Skin epidermis (tissue), 12 donors: ENCODE data around the gene SFXN5.

ENCODE experiments used
- H3K27ac ChIP-seq, 21 experiments: fragments of 200-600 bp; sonication (generic) in 11 of 21; one replicate each; pipeline ENCODE4 v1.5.0; 2020; ENCODE audit warnings: mild to moderate bottlenecking in 3 of 21, inconsistent platforms in 2 of 21, moderate library complexity in 2 of 21
- H3K4me3 ChIP-seq, 7 experiments: fragments of 200-600 bp; sonication (generic) in 2 of 7; one replicate each; pipeline ENCODE4 v1.5.0; 2020; ENCODE audit warnings: inconsistent platforms in 2 of 7, mild to moderate bottlenecking in 2 of 7, moderate library complexity in 1 of 7

The SFXN5 gene

DNA sequence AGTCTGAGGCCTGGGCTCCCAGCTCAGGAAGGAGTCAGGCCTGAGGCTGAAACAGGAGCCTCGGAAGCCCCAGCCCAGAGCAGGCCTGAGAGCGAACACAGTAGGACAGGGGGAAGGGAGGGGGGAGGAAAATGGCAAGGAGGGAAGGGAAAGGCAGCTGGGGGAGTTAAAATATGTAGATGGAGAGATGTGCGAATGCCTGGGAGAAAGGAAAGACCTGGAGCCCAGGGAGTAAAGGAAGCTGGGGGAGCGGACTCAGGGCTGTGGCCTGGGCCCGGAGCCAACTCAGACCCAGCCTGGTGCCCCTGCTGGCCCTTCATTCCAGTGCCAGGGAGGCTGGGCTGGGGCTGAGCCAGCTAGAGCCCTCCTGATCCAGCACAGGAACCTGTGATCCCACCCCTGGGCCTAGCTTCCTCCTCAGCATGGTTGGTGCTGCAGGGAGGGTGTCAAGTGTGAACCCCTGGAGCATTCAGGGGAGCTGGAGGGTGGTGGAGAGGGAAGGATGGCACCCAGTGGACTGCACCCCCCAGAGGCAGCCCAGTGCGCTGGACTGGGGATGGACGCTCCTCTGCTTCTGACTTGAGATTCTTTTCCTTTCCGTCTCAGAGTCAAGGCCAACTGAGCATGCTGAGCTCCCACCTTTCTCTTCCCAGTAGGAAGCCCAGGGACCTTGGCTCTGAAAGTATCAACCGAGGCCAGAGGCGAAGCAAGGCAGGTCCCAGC lies 107.9 kb downstream of the SFXN5 start:
- H3K27ac ChIP-seq, result no peak overlapping the region

DNA sequence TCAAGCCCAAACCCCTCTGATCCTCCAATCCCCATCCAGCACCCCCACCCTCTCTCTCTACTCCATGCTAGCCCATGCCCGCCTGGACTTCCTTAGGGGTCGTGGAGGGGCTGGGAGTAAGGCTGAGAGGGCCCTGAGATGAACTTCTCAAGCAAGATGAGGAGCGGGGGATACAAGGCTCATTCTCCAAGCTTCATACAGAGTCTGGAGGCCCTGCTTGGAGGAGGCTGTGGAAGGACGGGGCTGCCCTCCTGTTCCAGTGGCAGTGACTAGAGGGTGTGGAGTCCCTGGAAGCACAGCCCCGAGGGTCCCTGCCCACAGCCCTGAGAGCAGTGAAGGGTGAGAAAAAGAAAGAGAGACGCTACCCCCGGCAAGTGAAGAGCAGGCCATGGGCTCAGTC lies 108.6 kb downstream of the SFXN5 start:
- Histone ChIP-seq H3K4me3 (no peak overlapping the region), H3K27ac (no peak overlapping the region)

More for the DNA sequence above, 107.9 kb downstream of the SFXN5 start:
- H3K4me3 ChIP-seq, result no peak overlapping the region

DNA sequence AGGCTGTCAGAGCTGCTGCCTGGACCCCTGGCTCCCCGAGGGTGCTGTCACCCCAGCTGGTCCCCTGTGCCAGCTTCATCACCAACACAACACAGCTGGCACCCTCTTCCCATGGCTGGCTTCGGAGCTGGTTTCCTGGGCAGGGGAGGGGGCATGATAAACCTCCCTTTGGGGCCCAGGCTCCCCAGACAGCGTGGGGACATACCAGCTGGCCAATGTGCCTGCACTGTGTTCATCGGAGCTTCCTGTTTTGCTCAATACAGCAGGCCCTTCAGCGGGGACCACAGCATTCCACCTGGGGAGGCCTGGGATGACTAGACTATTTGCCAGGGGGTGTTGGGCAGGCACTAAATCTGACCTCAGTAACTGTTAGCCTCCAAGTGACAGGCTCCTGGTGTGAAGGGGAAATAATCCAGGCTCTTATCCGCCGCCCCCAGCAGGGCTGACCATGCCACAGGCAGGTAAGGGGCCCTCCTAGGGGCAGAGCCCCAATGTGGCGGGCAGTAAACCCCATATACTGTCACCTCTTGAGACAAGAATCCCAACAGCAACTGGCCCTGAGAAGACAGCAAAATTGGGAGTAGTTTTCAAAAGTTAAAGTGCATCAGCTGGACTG lies 109.6 kb downstream of the SFXN5 start:
- no peak overlapping the region for H3K4me3 ChIP-seq
- H3K27ac ChIP-seq, result no peak overlapping the region

DNA sequence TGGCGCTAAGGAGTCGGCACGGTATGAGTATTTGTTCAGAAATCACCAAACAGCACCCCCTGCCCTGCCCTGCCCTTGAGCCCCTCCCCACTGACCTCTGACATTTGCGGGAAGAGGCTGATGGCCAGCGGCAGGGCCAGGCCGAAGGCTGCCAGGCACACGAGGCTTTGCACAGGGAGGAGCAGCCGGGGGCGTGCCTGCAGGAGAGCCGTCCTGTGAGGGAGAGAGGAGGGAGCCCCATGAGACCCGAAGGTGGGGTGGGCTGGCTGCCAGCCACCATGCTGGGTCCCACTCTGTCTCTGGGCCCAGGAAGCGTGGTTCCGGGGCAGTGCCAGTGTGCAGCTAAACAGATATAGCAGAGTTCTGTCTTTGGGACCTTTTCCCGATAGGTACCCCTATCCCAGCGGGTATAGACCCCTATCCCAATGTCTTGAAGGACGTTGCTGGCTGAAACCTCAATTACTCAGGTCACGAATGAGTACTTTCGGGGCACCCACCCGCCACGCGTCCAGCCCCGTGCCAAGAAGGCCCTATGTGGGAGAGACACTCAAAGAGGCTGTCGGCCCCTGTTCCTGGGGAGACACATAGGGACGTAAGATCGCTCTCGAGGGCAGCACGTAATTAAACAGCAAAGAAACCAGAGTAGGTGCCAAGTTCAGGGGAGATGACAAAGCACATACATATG lies 110.3 kb downstream of the SFXN5 start:
- H3K4me3 ChIP-seq, result no peak overlapping the region

DNA sequence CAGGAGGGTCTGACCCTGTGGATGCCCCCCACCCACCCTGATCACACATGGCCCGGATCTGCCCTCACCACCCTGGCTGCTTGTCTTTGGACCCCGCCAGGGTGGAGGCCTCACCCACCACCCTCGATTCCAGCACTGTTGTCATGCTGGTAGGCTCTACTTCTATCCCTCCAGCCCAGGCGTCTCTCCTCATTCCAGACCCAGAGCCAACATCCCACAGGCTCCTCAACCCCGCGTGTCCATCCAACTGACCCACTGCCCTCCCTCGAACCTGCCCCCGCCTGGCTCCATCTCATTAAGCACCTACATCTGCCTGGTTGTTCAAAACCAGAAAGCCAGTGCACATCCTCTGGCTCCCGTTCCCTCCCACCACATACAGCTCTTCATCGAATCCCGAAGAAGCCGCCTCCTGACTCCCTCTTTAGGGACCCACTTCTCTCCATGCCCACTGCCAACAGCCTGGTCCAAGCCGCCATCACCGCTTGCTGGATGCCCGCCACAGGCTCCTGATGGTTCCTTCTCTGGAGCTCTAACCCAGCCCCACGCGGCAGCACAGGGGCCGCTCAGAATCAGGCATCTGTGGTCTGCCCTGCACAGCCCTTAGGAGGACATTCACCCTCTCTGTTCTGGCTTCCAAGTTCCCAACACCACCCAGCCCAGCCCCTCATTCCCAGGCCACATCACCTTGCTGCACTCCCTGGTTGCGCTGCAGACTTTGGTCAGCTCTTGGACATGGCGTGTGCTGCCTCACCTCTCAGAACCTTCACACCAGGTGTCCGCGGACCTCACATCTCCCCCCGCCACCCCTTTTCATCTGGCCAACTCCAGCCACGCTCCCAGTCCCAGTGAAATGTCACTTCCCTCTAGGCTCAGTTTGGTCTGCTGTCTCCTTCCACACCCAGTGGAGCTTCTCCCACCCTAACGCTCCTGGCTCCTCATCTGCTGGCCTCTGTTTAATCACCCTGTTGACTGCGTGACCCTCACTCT lies 111.2 kb downstream of the SFXN5 start:
- H3K27ac ChIP-seq, result no peak overlapping the region

More for the DNA sequence above, 110.3 kb downstream of the SFXN5 start:
- no peak overlapping the region for H3K27ac ChIP-seq

DNA sequence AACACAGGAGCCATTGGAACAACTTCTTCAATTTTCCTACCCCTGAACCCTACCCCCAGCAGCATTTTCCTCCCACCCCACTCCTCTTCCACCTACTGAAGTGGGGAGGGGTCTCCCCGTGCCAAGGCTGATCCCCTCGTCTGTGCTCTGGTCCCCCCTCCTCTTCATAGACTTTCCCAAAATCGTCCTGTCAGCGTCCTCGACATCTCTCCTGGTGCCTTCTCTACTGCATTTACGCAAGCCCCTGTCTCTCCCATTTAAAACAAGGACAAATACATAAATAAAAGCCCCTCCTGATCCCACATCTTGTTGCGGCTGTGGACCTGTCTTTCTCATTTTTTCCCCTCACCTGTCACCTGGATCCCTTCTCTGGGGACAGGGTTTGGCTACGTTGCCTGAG lies 112.0 kb downstream of the SFXN5 start:
- H3K27ac ChIP-seq, result no peak overlapping the region
- H3K4me3 ChIP-seq, result no peak overlapping the region

More for the DNA sequence above, 111.2 kb downstream of the SFXN5 start:
- no peak overlapping the region for H3K4me3 ChIP-seq

DNA sequence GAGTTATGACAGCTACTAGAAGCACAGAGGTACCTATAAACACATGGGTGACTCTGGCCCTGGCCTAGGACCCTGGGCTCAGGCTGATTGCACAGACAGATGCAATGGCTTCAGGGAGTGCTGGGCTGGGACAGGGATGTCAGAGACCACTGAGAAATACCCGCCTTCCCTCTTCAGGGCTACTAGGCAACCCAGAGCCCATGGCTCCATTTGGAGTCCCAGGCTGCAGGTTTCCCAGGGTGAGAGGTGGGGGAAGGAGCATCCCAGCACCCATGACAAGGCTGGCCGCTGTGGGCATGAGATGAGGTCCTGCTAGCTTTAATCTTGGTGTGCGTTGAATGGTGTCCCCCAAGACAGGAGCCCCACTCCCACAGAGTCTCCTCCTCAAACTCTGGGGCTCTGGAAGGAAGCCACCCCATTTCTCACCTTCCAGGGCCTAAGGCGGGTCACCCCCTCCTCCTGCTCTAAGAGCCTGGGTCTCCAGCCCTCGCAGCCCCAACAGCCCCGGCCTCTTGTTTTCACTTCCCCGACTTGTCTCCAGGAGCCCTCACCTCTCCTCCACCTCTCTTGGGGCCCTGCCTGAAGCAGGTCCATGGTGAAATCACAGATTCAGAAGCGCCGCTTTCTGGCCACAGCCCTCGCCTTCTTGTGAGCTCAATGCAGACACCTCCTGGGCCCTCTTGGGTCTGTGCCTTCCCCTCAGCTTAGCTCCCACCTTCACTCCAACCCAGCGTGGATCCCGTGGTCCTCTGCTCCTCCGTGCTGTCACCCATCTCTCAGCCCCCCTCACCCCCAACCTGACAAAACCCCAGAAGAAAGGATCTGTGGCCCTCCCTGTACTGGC lies 112.7 kb downstream of the SFXN5 start:
- Histone ChIP-seq H3K4me3 (no peak overlapping the region), H3K27ac (no peak overlapping the region)

DNA sequence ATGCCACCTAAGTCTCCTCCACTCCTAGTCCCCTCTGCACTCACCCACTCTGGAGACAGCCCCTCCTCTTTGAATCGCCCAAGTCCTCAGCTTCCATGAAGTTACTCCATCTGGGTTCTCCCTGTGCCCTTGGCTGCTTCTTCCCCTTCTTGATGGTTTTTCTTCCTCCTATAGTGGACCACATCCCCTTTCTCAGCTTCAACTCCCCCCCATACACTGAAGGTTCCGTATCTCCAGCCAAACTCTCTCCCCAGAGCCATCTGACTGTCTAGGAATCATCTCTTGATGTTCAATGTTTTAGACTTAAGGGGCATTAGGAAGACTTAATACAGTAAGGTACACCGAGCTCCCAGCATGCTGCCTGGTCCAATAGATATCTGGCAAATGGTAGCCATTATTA lies 114.6 kb downstream of the SFXN5 start:
- Histone ChIP-seq H3K4me3 (no peak overlapping the region), H3K27ac (no peak overlapping the region)

DNA sequence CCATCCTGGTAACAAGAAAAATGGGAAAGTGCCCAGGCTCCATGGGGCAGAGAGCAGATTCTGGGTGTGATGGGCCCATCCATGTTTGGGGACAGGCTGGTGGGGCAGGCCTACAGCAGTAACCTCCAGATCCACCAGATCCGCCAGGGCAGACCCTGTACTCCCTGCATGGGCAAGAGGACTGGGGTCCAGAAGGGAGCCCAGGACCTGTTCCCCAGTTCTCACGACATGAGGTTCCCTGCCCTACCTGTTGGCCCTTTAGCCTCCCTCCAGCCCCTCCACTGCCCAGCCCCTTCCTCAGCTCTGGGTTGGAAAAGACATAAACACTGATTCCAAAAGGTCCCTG lies 115.5 kb downstream of the SFXN5 start:
- Histone ChIP-seq H3K4me3 (no peak overlapping the region), H3K27ac (no peak overlapping the region)

DNA sequence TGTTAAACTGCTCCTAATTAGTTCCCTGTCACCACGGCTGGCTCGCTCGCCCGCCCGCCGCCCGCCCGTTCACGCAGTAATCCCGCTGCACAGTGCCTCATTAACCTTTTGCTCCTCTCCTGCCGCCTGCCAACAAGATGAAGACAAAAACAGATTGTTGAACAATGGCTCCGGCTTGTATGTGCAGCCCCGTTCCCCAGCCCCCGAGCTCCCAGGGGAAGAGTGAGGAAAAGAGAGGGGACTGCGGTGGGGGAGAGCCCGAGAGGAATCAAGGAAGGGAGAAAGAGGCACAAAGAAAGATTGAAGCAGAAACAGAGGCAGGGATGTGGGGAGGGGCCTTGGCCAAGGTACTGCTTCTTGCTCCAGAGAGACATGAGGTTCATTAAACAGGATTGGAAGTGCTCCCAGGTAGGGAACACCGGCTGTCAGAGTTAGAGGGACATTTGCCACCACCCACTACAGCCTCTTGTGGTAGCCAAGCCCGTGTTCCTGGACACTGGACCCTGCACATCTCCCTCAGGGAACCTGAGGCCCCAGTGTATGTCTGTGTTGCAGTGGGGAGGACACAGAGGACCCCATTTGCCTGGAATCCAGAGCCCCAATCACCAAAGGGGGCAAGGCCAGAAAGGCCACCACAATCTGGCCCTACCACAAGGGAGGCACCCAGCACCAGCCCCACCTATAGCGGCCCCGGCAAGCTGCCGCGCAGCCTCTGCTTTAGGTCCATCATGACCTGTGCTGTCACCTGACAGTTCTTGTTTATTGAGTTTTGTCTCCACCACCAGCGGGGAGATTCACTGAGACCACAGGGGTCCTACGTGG lies 116.1 kb downstream of the SFXN5 start:
- no peak overlapping the region for H3K4me3 ChIP-seq
- no peak overlapping the region for H3K27ac ChIP-seq

DNA sequence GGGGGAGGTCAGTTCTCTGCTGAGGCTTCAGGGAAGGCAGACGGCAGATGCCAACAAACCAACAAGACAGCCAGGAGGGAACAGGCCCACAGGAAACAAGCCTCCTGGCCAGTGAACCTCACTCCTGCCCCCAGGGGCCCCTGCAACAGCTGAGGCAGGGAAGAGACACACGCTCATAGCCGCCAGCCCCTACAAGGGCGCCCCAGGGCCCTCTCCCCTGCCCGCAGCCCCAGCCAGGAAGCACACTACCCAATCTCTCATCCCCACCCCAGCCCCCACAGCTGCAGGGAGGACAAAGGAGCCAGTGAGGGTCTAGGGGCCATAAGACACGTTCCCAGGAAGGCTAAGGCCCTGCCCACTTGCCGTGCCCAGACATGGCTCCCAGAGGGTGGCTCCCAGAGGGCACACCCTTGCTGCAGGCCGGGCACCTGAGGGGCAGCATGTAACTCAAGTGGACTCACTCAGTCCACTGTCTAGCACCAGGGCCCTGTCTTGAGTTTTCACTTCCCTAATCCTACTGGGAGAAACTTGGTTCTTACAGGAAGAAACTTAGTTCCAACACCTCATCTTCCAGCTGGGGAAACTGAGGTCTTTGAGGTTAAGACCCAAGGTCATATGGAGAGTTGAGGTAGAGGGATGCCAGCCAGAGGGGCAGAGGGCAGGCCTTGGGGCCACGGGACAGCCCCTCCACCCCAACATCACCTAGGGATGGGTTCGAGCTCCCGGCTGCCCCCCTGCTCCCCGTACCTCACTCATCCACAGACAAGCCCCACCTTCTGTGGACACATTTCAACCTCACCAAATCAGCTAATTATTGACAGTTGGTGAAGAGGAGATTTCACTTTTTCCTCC lies 116.9 kb downstream of the SFXN5 start:
- Histone ChIP-seq H3K27ac (peak overlapping the region in 1 of 21 experiments; percentile 49), H3K4me3 (no peak overlapping the region)

DNA sequence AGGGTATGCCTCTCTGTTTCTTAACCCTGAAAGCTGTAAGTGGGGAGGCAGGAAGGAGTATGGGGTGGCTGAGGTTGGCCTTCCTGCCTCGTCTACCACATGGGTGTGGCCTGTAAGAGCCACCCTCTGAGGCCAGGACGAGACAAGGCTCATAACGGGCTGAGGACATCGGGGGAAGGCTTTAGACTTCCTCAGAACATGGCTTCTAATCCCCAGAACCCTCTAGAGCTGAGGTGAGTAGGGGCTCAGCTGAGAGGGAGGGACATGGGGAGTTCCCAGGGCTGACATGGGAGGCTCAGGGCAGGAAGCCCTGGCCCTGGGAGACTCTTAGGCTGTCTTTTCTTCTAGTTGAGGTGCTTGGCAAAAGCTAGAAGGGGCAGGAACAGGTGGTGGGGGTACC lies 117.5 kb downstream of the SFXN5 start:
- no peak overlapping the region for H3K4me3 ChIP-seq
- H3K27ac ChIP-seq, result peak overlapping the region in 1 of 21 experiments; percentile 49

DNA sequence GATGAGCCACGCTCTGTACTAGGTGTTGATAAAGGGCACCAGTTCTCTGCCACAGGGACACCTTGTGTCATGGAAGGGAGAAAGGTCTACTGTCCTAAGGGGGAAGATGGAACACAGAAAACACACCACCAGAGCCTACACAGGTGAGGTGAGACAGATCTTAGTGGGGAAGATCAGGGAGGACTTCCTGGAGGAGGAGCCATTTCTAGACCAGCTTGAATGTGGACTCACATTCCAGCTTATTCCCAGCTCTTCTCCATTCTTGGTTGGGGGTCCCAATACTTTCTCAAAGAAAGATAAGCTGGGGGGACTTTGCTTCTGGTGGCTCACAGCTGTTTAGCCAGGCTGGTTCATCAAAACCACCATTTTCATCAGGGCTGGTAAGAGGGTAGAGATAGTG lies 118.0 kb downstream of the SFXN5 start:
- Histone ChIP-seq H3K4me3 (no peak overlapping the region), H3K27ac (no peak overlapping the region)

DNA sequence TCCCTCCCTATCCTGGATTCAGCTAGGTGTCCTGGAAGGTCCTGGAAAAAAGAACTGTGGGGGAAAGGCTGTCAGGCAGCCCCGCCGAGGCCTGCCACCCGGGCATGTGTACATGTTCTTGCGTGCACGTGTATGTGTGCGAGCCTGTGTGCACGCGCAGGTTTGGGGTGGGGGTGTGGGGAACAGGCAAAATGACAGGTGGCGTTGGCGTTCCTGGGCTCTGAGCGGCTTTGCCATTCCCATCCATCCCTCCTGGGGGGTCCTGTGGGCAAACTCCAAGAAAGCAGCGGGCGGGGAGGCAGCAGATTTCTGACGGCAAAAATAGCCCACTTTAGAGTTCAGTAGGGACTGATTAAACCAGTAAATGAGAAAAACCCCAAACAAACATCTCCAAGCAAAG lies 118.6 kb downstream of the SFXN5 start:
- H3K4me3 ChIP-seq, result no peak overlapping the region
- no peak overlapping the region for H3K27ac ChIP-seq

DNA sequence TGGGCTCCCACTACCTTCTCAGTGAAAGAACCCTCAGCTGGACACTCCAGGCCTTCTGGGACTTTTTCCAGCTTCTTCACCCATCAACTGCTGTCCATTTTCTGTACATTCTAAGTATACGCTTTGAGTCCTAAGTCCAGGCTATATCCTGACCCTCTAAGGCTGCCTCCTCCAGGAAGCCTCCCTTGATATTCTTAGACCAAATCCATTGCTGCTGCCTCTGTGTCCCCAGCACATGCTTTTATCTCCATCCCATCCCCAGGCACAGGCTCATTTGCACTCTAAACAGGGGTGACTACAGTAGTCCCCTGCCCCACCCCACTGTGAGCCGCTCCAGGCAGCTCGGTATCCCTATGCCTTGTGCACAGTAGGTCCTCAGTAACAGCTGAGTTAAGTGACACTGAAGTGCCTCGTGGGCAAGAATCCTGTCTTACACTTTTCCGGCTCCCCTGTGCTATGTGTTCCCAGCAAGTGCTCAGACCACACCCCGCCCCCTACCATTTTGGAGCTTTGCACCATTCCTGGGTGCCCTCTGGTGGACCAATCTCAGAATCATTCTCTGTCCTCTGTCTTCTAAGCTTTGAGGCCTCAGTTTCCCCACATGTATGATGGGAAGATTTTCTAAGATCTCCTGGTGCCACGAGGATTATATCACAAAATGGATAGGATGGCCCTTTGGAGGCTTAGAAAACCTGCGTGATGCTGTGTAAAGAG lies 119.2 kb downstream of the SFXN5 start:
- Histone ChIP-seq H3K27ac (no peak overlapping the region), H3K4me3 (no peak overlapping the region)

DNA sequence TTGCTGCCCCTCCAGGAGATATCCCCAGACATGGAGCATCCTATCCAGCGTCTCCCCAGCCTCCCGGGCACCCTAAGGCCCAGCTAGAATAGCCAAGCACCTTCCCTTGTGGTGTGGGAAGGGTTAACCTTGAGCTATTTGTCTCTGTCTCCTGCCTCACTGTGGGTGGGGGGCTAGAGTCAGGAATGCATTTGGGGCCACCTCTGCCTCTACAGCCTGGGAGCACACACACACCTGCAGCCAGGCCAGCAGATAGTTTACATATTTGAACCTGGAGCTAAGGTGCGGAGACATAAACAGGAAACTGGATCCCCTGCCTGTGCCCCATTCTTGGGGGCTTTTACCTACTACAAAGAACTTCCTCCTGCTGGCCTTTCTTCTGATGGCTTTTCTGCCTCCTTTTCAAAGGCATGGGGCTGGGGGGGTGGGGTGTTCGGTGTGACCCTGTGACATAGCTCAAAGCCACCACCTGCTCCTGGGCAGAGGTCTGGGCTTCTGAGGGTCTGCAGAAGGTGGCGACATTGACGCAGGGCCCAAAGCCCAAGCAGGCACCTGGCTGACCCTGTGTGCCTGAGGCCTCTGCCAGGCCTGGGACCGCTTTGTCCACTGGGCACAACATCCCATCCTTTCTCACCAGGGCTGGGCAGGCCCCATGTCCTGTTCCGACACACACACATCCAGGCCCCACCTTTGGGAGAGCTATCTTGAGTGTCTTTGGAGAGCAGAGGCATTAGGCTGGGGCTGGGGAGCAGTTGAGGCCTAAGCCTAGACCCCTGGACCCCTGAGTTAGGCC lies 120.0 kb downstream of the SFXN5 start:
- no peak overlapping the region for H3K27ac ChIP-seq
- no peak overlapping the region for H3K4me3 ChIP-seq
